GM03348 (cell line): Measurements from ENCODE around the gene MYH11.
"Not testable (repeated sequence)": the region's sequence is repeated elsewhere in the genome, so short reads cannot be mapped to it uniquely, and the experiment has no call there.

Source experiments
- DNase-seq: peaks from one replicate; pipeline ENCODE4 v3.0.0; 2012; ENCODE audit warnings: low spot score

Gene MYH11

DNA sequence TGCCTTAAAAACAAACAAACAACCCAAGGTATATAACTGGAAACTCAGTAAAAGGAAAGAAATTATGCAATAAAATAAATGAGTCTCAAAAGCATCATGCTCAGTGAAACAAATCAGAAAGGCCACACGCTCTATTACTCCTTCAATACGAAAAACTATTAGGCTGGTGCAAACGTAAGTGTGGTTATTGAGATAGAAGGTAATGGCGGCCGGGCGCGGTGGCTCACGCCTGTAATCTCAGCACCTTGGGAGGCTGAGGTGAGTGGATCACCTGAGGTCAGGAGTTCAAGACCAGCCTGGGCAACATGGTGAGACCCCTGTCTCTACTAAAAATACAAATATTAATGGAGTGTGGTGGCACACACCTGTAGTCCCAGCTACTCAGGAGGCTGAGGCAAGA lies 17.6 kb downstream of the MYH11 start:
- DNase-seq, result not testable (repeated sequence)

GRCh38 chr16:15837761-15838160 lies 19.1 kb downstream of the MYH11 start:
- no peak for DNase-seq

DNA sequence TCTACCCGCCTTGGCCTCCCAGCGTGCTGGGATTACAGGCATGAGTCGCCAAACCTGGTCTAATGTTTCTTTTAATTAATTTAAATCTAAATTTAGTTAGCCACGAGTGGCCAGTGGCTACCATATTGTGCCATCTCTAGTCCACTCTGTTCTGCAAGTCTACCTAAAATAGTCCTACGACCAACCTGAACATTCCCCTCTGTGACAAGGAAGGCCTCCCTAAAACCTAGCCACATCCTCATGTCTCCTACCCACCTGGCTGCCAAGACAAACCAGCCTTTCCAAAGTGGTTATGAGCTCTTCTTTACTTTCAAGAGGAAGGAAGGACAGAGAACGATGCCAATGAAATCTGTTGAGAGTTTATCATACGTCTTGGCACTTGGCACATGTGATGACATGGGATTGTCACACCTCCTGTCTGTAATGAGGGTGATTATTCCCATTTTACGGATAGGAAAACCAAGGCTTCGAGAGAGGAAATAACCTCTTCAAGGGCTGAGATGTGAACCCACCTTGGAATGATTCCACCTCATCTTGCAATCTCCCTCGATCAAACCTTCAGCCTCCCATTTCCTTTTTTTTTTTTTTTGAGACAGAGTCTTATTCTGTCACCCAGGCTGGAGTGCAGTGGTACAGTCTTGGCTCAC lies 19.7 kb downstream of the MYH11 start:
- no peak for DNase-seq

- no peak for DNase-seq
Observed at GRCh38 chr16:15836074-15836473, 20.8 kb downstream of the MYH11 start.

GRCh38 chr16:15835136-15835878 lies 21.5 kb downstream of the MYH11 start:
- no peak for DNase-seq

DNA sequence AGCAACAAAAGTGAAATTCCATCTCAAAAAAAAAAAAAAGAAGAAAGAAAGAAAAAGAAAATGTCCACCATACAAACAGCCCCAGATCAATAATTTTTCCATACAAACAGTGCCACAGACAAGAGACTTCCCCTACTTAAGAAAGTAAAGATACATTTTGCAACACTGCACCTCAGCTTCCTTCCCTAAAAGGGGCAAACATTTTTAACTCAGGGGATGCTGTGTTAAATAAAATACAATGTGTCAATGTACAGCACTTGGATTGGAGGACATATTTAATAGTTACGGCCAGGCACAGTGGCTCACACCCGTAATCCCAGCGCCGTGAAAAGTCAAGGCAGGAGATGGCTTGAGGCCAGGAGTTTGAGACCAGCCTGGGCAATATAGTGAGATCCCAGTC lies 22.3 kb downstream of the MYH11 start:
- DNase-seq, result no peak

DNA sequence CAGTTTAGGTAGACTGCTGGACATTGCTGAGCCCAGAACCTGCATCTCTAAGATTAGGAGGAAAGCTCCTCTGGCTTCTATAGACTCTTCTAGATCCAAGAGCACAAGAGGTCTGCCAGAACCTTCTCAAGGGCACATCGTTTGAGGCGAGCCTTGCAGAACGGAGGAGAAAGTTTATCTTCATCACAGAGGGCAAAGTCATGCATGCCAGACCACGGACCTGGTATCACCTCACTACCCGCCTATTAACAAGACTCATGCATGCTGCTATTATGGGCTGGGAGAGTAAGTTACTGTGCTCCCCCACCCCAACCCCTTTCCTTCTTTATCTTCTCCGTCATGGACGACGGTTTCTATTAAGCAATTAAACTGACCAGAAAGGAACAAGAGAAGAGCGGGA lies 23.3 kb downstream of the MYH11 start:
- DNase-seq, result no peak

DNA sequence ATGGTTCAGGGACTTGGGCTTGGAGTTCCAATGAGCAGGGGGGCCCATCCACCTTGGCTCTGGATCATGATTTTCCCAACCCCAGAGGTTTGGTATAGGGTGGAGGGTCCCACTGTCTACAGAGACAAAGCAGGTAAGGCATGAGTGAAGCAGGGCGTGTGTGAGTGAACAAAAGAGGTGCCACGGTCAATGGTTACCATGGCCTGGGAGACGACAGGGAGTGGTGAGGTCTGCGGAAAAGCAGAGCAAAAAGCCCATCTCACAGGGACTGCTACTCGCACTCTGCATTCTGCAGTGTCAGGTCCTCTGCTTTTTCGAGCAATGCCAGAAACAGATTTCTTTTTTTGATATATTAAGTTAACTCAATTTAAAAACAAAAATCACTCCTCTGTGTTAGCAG lies 24.6 kb downstream of the MYH11 start:
- no peak for DNase-seq

GRCh38 chr16:15830832-15831451 lies 25.9 kb downstream of the MYH11 start:
- no peak for DNase-seq

GRCh38 chr16:15829460-15829859 lies 27.4 kb downstream of the MYH11 start:
- no peak for DNase-seq

GRCh38 chr16:15827709-15828343 lies 29.0 kb downstream of the MYH11 start:
- no peak for DNase-seq

GRCh38 chr16:15827299-15827698 lies 29.5 kb downstream of the MYH11 start:
- no peak for DNase-seq

DNA sequence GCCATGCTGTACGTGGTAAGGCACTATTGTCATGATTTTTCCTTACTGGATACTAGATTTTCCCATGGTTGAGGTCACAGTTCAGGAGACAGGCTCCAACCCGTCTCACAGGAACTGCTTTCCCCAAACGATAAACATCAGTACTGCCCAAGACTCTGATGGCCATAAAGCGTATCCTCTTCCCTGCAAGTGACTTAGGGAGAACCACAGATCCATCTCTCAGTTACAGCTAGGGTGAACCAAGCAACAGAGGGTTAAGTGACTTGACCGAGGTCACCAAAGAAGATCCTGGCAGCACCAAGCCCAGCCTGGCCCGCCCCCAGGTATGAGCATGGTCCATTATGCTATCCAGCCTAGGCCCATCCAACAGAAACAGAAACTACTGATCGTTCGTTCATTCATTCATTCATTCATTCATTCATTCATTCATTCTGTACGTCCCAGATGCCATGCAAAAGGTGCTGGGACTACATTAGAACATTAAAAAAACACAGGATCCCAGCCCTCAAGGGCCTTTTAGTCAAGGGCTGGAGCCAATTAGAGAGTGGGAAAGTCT lies 31.0 kb downstream of the MYH11 start:
- no peak for DNase-seq

- no peak for DNase-seq
Observed at GRCh38 chr16:15822957-15823356, 33.9 kb downstream of the MYH11 start.

- no peak for DNase-seq
Observed at GRCh38 chr16:15820837-15821236, 36.0 kb downstream of the MYH11 start.

DNA sequence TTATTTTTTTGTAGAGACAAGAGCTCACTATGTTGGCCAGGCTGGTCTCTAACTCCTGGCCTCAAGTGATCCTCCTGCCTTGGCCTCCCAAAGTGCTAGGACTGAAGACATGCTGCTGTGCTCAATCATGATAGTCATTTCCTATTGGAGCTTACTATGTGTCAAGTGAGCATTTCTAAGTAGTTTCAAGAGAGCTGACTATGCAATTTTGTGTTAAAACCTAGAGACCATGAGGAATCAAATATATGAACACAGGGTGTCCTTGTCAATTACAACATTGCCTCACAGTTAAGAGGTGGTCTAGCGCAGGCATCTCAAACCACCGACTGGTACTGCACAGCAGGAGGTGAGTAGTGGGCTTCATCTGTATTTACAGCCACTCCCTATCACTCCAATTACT lies 37.8 kb downstream of the MYH11 start:
- no peak for DNase-seq

DNA sequence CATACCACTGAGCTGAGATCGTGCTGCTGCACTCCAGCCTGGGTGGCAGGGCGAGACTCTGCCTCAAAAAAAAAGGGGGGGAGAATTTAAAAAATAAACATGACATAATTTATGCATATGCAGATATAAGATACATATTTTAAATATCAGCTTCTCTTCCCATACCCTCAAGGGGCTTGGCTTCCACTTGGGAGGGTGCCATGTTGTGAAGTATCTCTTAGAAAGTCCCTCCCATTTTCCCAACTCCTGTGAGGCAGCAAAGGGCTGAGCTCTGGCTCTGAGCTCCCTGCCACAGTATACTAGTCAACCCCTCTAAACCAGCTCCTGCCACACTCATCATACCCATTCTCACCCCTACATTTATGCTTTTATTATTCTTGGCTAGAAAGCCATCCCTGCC lies 39.4 kb downstream of the MYH11 start:
- no peak for DNase-seq

- DNase-seq, result no peak
Observed at GRCh38 chr16:15816228-15816627, 40.6 kb downstream of the MYH11 start.

GRCh38 chr16:15812401-15812750 lies 44.5 kb downstream of the MYH11 start:
- not testable (repeated sequence) for DNase-seq

- peak; percentile 89 for DNase-seq
Observed at GRCh38 chr16:15811481-15812400, 45.1 kb downstream of the MYH11 start.

DNA sequence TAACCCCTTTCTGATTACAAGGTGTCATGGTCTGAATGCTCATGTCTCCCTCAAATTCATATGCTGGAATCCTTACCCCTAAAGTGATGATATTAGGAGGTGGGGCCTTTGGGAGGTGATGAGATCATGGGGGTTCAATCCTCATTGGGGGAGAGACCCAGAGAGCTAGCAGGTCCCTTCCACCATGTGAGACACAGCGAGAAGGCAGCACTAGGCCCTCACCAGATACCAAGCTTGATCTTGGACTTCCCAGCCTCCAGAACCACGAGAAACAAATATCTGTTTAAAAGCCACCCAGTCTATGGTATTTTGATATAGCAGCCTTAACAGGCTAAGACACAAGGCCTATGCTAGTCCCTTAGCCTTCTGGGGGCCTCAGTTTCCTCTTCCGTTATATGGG lies 45.9 kb downstream of the MYH11 start:
- DNase-seq, result no peak

DNA sequence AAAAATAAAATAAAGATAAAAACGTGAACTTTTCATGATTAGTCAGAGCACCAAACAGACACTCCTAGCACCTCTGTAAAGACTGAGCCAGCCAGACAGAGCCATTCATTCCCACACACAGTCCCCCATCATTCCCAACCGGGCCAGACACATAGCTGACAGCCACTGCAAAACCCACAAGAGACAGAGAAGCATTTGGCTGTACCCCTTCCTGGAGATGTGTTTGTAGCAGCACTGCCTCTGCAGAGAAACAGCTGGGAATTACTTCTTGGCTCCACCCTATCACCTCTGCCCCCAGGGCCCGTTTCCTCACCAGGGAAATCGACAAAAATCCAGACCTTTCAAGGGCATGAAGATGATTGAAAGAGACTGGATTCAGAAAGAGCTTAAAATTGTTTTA lies 46.4 kb downstream of the MYH11 start:
- peak; percentile 41 for DNase-seq
